Endothelial cell of umbilical vein (primary cell): ENCODE results near the gene TIFAB.

Experiments used
- POLR2A ChIP-seq: IDR thresholded peaks from 2 replicates; pipeline ENCODE4 v1.6.1; 2012; ENCODE audit warnings: low read depth, mild to moderate bottlenecking, control low read depth, low read length
- POLR2AphosphoS5 ChIP-seq: IDR thresholded peaks from 2 replicates; pipeline ENCODE4 v1.6.1; 2012; ENCODE audit warnings: low read depth, mild to moderate bottlenecking, control low read depth, low read length, moderate library complexity; ENCODE audit not compliant: insufficient read depth
- TF ChIP-seq, protein P1 (sequence below), 2 donors: IDR thresholded peaks; 1 replicate in 1 of 2; 2 replicates in 1 of 2; pipeline ENCODE4 v1.5.1; 2011; ENCODE audit warnings: low read length in 2 of 2, mild to moderate bottlenecking in 2 of 2, moderate library complexity in 2 of 2, control low read depth in 1 of 2, inconsistent platforms in 1 of 2, low read depth in 1 of 2; ENCODE audit not compliant: insufficient read depth in 1 of 2; ENCODE audit errors: extremely low read depth in 1 of 2

DNA sequence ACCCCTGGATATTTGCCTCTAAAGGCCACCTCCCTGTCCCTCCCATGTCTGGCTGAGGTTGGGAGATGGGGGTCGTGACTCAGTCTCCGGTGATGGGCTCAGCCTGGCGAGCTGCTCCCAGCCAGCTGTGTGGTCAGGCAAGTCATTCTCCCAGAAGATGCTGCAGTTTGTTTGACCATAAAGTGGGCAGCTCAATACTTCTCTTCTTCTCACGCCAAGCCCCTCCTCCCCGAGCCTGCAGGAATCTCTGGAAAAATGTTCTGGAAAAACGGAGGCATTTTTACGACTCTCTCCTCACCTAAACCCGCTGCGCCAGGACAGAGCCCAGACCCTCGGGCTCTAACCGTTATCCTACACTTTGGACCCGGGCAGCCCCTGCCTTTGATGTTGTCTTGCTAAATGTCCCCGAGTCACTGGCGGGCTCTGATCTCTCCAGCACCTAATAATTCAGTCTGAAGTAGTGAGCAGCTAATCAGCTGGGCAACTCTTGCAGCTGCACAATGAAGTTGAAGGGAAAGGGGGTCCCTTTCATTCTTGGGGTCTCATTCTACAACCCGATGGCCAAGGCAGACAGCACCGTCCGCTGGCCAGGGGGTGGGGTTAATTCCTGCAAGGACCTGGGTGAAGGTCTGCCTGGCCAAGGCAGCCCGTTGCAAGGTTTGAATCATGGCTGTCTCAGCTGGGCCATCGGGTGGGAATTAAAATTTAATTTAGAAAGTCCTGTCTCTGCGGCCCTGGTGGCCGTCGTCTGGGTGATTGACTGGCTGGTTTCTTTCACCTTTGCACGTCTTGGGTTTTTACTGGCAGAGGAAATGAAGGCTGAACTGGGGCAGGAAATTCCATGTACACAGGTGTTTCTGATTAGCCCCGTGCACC lies 17.3 kb downstream of the TIFAB start:
- TF ChIP-seq, protein P1, sequence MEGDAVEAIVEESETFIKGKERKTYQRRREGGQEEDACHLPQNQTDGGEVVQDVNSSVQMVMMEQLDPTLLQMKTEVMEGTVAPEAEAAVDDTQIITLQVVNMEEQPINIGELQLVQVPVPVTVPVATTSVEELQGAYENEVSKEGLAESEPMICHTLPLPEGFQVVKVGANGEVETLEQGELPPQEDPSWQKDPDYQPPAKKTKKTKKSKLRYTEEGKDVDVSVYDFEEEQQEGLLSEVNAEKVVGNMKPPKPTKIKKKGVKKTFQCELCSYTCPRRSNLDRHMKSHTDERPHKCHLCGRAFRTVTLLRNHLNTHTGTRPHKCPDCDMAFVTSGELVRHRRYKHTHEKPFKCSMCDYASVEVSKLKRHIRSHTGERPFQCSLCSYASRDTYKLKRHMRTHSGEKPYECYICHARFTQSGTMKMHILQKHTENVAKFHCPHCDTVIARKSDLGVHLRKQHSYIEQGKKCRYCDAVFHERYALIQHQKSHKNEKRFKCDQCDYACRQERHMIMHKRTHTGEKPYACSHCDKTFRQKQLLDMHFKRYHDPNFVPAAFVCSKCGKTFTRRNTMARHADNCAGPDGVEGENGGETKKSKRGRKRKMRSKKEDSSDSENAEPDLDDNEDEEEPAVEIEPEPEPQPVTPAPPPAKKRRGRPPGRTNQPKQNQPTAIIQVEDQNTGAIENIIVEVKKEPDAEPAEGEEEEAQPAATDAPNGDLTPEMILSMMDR (IDR thresholded peaks at IDR 0.05; ENCODE audit: extremely low read depth in 1 of 2, insufficient read depth in 1 of 2, low read depth in 1 of 2, low read length in 2 of 2) = no peak
- TF ChIP-seq POLR2AphosphoS5 (no peak), POLR2A (no peak)
